Measurements from ENCODE around the gene XPNPEP2.

XPNPEP2 gene

GRCh38 chrX:129738466-129739308 lies at the start of gene XPNPEP2:
Gene XPNPEP2, plus strand, starts transcription at chrX:129738979. Its CDS starts 235 bp downstream, at chrX:129739214.
- DNase-seq: peak; percentile 26

- DNase-seq: no peak
These were observed 49.0 kb upstream of the XPNPEP2 start for GRCh38 chrX:129689796-129690195.

GRCh38 chrX:129690435-129690834 lies 48.3 kb upstream of the XPNPEP2 start:
- DNase-seq: no peak

- DNase-seq: no peak
These were observed 45.4 kb upstream of the XPNPEP2 start for GRCh38 chrX:129693354-129693753.

GRCh38 chrX:129694805-129695204 lies 44.0 kb upstream of the XPNPEP2 start:
- no peak for DNase-seq

GRCh38 chrX:129695535-129695934 lies 43.2 kb upstream of the XPNPEP2 start:
- no peak for DNase-seq

- no peak for DNase-seq
These were observed 42.8 kb upstream of the XPNPEP2 start for GRCh38 chrX:129695937-129696336.

GRCh38 chrX:129696463-129697155 lies 42.2 kb upstream of the XPNPEP2 start:
- DNase-seq: no peak

GRCh38 chrX:129697204-129697829 lies 41.5 kb upstream of the XPNPEP2 start:
- DNase-seq: no peak

- DNase-seq: no peak
These were observed 40.6 kb upstream of the XPNPEP2 start for GRCh38 chrX:129698150-129698549.

- no peak for DNase-seq
These were observed 38.2 kb upstream of the XPNPEP2 start for GRCh38 chrX:129700536-129700935.

- DNase-seq: no peak
These were observed 37.1 kb upstream of the XPNPEP2 start for GRCh38 chrX:129701624-129702069.

- DNase-seq: no peak
These were observed 34.3 kb upstream of the XPNPEP2 start for GRCh38 chrX:129704491-129704890.

GRCh38 chrX:129705377-129705925 lies 33.3 kb upstream of the XPNPEP2 start:
- DNase-seq: no peak

GRCh38 chrX:129705988-129706387 lies 32.8 kb upstream of the XPNPEP2 start:
- no peak for DNase-seq

- no peak for DNase-seq
These were observed 32.2 kb upstream of the XPNPEP2 start for GRCh38 chrX:129706400-129707072.

GRCh38 chrX:129714581-129714980 lies 24.2 kb upstream of the XPNPEP2 start:
- no peak for DNase-seq

GRCh38 chrX:129716507-129716906 lies 22.3 kb upstream of the XPNPEP2 start:
- DNase-seq: no peak

GRCh38 chrX:129717892-129718291 lies 20.9 kb upstream of the XPNPEP2 start:
- DNase-seq: no peak

GRCh38 chrX:129718676-129719075 lies 20.1 kb upstream of the XPNPEP2 start:
- no peak for DNase-seq

GRCh38 chrX:129719268-129719667 lies 19.5 kb upstream of the XPNPEP2 start:
- no peak for DNase-seq

GRCh38 chrX:129719931-129720530 lies 18.7 kb upstream of the XPNPEP2 start:
- DNase-seq: no peak
